ENCODE data around the gene ZMYM2.

GRCh38 chr13:20002787-20003186 is 44.3 kb downstream of the ZMYM2 start:
- TF ChIP-seq, protein P1, sequence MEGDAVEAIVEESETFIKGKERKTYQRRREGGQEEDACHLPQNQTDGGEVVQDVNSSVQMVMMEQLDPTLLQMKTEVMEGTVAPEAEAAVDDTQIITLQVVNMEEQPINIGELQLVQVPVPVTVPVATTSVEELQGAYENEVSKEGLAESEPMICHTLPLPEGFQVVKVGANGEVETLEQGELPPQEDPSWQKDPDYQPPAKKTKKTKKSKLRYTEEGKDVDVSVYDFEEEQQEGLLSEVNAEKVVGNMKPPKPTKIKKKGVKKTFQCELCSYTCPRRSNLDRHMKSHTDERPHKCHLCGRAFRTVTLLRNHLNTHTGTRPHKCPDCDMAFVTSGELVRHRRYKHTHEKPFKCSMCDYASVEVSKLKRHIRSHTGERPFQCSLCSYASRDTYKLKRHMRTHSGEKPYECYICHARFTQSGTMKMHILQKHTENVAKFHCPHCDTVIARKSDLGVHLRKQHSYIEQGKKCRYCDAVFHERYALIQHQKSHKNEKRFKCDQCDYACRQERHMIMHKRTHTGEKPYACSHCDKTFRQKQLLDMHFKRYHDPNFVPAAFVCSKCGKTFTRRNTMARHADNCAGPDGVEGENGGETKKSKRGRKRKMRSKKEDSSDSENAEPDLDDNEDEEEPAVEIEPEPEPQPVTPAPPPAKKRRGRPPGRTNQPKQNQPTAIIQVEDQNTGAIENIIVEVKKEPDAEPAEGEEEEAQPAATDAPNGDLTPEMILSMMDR (IDR thresholded peaks at IDR 0.05) = no peak
- no peak for TF ChIP-seq POLR2A (IDR thresholded peaks at IDR 0.05)
